Measurements from ENCODE around the gene LSR. TPM values are rescaled to one million over a fixed set of nuclear protein-coding genes. Genes with fewer than 3 reads are reported as not detected.

The LSR gene
- total RNA-seq, 2 donors from 2014 or later: 67.5 to 80.1 TPM

GRCh38 chr19:35223084-35223790 lies 25.6 kb upstream of the LSR start:
- DNase-seq (peak in 1 of 4 donors; percentile 13), ATAC-seq (no peak)
- no peak for TF ChIP-seq POLR2A (IDR thresholded peaks at IDR 0.05)
- TF ChIP-seq, protein P1, sequence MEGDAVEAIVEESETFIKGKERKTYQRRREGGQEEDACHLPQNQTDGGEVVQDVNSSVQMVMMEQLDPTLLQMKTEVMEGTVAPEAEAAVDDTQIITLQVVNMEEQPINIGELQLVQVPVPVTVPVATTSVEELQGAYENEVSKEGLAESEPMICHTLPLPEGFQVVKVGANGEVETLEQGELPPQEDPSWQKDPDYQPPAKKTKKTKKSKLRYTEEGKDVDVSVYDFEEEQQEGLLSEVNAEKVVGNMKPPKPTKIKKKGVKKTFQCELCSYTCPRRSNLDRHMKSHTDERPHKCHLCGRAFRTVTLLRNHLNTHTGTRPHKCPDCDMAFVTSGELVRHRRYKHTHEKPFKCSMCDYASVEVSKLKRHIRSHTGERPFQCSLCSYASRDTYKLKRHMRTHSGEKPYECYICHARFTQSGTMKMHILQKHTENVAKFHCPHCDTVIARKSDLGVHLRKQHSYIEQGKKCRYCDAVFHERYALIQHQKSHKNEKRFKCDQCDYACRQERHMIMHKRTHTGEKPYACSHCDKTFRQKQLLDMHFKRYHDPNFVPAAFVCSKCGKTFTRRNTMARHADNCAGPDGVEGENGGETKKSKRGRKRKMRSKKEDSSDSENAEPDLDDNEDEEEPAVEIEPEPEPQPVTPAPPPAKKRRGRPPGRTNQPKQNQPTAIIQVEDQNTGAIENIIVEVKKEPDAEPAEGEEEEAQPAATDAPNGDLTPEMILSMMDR (IDR thresholded peaks at IDR 0.05): no peak
- Histone ChIP-seq H3K4me3 (no peak overlapping the region), H3K9me3 (no peaks in the 10 kb centered on the region), H3K27me3 (no peaks in the 10 kb centered on the region), H3K4me1 (peaks cover 8% of the 10 kb centered on the region), H3K36me3 (replicated peaks in 1 of 2; ENCODE audit: insufficient read depth in 1 of 2, low read depth in 2 of 2) (no peaks in the 10 kb centered on the region), H3K27ac (no peak overlapping the region)
- 67 to 80% methylated on average over 1 to 6 of the region's 6 CpGs for WGBS, 2 donors
- intact Hi-C loops (cut with DNase I): no loop called here

DNA sequence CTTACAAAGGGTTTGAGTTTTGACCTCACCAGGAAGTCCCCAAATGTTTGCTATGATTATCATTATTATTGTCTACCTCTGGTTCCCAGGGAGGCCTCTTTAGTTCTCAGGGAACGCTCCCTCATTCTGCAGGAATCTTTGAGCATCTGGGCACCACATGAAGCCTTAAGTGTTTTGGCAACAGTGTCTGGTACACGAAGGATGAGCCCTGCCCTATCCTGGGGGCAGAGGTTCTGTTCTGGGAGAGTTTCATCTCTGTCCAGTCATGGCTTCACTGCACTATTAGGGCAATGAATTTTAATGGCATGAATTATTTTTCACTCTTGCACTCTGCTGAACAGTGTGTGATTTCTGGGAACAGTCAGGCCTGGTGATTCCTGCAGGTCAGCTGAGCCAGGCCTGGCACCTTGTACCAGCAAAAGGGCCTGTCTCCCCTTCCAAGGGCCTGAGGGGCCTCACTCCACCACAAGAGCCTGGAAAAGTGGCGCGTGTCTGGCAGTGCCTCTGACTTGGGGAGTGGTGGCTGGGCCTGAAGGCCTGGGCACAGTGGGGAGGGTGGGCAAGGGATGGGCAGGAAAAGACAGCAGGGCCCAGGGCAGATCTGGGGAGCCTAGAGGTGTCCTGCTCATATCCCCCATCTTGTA lies 24.8 kb upstream of the LSR start:
- DNase-seq (no peak), ATAC-seq (no peak)
- H3K27ac ChIP-seq: no peak overlapping the region
- H3K4me1 ChIP-seq: peaks cover 8% of the 10 kb centered on the region
- H3K9me3 ChIP-seq: no peaks in the 10 kb centered on the region
- 63 to 87% methylated on average over 3 to 4 of the region's 4 CpGs for WGBS, 2 donors
- intact Hi-C loops (cut with DNase I): no loop called here
- TF ChIP-seq, protein P1 (IDR thresholded peaks at IDR 0.05): no peak
- H3K36me3 ChIP-seq (replicated peaks in 1 of 2; ENCODE audit: insufficient read depth in 1 of 2, low read depth in 2 of 2): no peaks in the 10 kb centered on the region
- H3K4me3 ChIP-seq: no peak overlapping the region
- H3K27me3 ChIP-seq: no peaks in the 10 kb centered on the region

DNA sequence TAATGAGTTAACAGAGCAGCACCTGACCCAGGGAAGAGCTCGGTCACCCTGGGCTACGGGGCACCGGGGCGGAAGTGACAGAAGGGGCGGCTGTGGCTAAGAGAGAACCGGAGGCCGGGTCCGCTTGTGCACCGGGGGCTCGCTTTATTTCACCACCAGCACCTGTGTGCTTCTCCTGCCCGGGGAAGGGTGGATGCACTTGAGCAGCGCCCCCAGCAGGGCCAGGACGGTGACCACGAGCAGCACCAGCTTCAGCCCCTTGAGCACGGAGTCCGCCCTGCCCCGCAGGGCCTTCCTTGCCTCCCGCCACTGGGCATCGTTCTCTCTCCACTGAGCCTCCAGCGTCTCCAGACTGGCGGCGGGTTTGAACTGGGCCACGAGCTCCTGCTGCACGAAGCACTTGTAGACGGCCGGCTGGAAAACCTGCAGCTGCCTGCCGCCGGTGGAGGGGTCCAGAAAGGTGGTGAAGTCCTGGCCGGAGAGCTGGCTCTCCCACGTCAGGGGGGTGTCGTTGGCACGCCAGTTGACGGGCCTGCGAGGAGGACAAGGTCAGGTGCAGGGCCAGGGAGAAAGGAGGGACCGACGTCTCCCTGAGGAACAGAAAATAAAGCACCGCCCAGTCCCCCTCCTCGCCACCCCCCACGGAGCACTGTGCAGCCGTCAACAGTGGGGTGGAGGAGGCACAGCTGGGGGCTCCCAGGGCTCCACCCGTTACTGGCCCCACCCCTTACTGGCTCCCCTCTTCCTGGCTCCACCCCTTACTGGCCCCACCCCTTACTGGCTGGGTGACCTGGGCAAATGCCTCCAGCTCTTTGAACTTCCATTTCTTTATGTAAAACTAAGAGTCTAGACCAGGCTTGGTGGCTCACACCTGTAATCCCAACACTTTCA lies 23.9 kb upstream of the LSR start:
- no peak for ATAC-seq
- H3K4me3 ChIP-seq: no peak overlapping the region
- no peaks in the 10 kb centered on the region for H3K27me3 ChIP-seq
- no peak for TF ChIP-seq POLR2A (IDR thresholded peaks at IDR 0.05)
- TF ChIP-seq, protein P1 (IDR thresholded peaks at IDR 0.05): no peak
- peak in 3 of 4 donors; percentile 48 to 84 (median 66) for DNase-seq
- peaks cover 8% of the 10 kb centered on the region for H3K4me1 ChIP-seq
- H3K36me3 ChIP-seq (replicated peaks in 1 of 2; ENCODE audit: insufficient read depth in 1 of 2, low read depth in 2 of 2): no peaks in the 10 kb centered on the region
- no peak overlapping the region for H3K27ac ChIP-seq
- WGBS, 2 donors: 52 to 78% methylated on average over 13 to 41 of the region's 41 CpGs
- intact Hi-C loops (cut with DNase I): no loop called here
- no peaks in the 10 kb centered on the region for H3K9me3 ChIP-seq

GRCh38 chr19:35225951-35226350 lies 22.9 kb upstream of the LSR start:
- TF ChIP-seq, protein P1 (IDR thresholded peaks at IDR 0.05): no peak
- no peak for TF ChIP-seq POLR2A (IDR thresholded peaks at IDR 0.05)
- ATAC-seq (no peak), DNase-seq (no peak)
- WGBS, 2 donors: 79 to 92% methylated on average over 6 of the region's 6 CpGs
- Histone ChIP-seq H3K4me3 (no peak overlapping the region), H3K27ac (no peak overlapping the region), H3K9me3 (no peaks in the 10 kb centered on the region), H3K36me3 (replicated peaks in 1 of 2; ENCODE audit: insufficient read depth in 1 of 2, low read depth in 2 of 2) (no peaks in the 10 kb centered on the region), H3K27me3 (no peaks in the 10 kb centered on the region), H3K4me1 (peaks cover 2% of the 10 kb centered on the region)
- intact Hi-C loops (cut with DNase I): no loop called here

Data from body of pancreas (tissue), 4 donors.